Fibroblast of mammary gland (primary cell): ENCODE results near the gene PKP1.

Source experiments
- DNase-seq: peaks from one replicate; pipeline ENCODE4 v3.0.0-alpha.2; 2010; ENCODE audit warnings: low read depth
- H3K4me3 ChIP-seq: 2 replicates; pipeline ENCODE4 v1.5.1; 2011; ENCODE audit warnings: low read depth, mild to moderate bottlenecking, low read length, moderate library complexity; ENCODE audit not compliant: control insufficient read depth
- TF ChIP-seq, protein P1 (sequence below): conservative IDR thresholded peaks from 2 replicates; pipeline ENCODE4 v1.5.1; 2011; ENCODE audit warnings: low read depth, low read length, inconsistent platforms; ENCODE audit not compliant: control insufficient read depth, insufficient read depth

The PKP1 gene

DNA sequence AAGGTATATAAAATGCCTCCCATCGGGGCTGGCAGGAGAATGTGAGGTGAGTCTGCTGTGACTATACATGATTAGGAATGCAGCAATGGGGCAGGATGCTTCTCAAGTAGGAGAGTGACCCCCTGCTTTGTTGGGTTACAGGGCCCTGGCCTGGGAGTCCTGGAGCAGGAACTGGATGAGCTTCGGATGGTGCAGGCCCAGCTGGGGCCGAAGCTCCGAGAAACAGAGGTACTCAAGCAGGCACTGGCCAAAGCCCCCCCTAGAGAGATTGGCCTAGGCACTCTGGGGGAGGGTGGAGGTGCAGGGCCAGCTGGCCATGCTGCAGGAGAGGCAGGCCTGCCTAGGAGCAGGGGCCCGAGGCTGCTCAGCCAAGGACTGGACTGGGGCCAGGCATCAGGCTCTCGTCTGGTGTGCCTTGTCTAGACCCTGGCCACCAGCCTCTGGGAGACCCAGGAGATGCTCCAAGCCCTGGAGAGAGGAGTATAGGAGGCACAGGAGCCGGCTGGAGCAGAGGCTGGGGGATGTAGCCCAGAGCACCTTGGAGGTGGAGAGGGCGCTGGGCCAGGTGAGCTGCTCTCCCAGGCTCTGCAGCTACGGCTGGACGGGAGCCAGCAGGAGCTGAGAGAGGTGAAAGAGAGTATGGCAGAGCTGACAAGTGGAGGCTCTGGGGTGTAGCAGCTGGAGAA, 32.8 kb upstream of the PKP1 start:
- TF ChIP-seq, protein P1, sequence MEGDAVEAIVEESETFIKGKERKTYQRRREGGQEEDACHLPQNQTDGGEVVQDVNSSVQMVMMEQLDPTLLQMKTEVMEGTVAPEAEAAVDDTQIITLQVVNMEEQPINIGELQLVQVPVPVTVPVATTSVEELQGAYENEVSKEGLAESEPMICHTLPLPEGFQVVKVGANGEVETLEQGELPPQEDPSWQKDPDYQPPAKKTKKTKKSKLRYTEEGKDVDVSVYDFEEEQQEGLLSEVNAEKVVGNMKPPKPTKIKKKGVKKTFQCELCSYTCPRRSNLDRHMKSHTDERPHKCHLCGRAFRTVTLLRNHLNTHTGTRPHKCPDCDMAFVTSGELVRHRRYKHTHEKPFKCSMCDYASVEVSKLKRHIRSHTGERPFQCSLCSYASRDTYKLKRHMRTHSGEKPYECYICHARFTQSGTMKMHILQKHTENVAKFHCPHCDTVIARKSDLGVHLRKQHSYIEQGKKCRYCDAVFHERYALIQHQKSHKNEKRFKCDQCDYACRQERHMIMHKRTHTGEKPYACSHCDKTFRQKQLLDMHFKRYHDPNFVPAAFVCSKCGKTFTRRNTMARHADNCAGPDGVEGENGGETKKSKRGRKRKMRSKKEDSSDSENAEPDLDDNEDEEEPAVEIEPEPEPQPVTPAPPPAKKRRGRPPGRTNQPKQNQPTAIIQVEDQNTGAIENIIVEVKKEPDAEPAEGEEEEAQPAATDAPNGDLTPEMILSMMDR = no peak
- no peak overlapping the region for H3K4me3 ChIP-seq
- DNase-seq = no peak

- DNase-seq = no peak
- no peak overlapping the region for H3K4me3 ChIP-seq
- TF ChIP-seq, protein P1 = no peak
Measured at GRCh38 chr1:201251411-201251810, 31.9 kb upstream of the PKP1 start.

DNA sequence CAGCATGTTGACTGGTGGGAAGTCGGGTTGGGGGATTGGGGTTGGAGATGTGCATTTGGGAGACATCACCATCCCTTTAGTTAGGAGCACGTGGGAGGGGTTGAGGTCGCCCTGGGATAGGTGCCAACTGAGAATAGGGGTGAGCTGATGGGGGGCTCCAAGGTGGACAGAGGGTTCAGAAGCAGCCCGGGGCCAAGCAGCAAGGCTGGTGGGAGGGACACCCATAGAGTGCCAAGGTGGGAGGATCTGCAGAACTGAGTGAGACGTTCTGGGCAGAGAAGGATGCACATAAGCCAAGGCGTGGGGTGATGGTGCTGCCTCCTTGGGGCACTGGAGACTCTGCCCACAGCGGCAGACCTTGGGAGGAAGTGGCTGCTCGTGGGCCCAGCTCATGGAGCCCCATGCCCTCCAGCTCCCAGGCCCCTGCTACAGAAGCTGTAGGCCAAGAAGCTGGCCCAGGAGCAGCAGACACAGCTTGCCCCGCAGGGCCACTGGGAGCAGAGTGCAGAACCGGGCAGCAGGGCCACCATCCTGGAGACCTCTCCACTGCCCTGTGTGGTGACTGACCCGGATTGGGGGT, 31.4 kb upstream of the PKP1 start:
- DNase-seq = no peak
- TF ChIP-seq, protein P1 = no peak
- no peak overlapping the region for H3K4me3 ChIP-seq

GRCh38 chr1:201252944-201253371, 30.3 kb upstream of the PKP1 start:
- no peak overlapping the region for H3K4me3 ChIP-seq
- TF ChIP-seq, protein P1 = no peak
- no peak for DNase-seq

GRCh38 chr1:201253411-201253810, 29.9 kb upstream of the PKP1 start:
- TF ChIP-seq, protein P1 = no peak
- no peak for DNase-seq
- H3K4me3 ChIP-seq = no peak overlapping the region

- no peak for DNase-seq
- no peak overlapping the region for H3K4me3 ChIP-seq
- TF ChIP-seq, protein P1 = no peak
Measured at GRCh38 chr1:201253906-201254624, 29.2 kb upstream of the PKP1 start.
